ENCODE measurements around the gene HOXC12. TPM values are rescaled to one million over a fixed set of nuclear protein-coding genes. Genes with fewer than 3 reads are reported as not detected.

The HOXC12 gene
- total RNA-seq, 6 experiments from 2014 or later, result not detected

DNA sequence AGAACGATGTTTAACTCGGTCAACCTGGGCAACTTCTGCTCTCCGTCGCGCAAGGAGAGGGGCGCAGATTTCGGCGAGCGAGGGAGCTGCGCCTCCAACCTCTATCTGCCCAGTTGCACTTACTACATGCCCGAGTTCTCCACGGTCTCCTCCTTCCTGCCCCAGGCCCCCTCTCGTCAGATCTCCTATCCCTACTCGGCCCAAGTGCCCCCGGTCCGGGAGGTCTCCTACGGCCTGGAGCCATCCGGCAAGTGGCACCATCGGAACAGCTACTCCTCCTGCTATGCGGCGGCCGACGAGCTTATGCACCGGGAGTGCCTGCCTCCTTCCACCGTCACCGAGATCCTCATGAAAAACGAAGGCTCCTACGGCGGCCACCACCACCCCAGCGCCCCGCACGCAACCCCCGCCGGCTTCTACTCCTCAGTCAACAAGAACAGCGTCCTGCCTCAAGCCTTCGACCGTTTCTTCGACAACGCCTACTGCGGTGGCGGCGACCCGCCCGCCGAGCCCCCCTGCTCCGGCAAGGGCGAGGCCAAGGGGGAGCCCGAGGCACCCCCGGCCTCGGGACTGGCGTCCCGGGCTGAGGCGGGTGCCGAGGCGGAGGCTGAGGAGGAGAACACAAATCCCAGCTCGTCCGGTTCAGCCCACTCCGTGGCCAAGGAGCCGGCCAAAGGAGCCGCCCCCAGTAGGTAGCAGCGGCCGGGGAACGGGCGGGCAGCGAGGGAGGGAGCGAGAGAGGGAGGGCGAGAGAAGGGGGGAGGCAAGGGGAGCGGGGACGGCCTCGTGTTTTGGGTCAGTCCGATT lies 18.7 kb downstream of the HOXC12 start:
- Histone ChIP-seq H3K27me3 (peaks cover 10 to 40% of the 10 kb centered on the region in 2 donors), H3K9me3 (no peaks in the 10 kb centered on the region), H3K36me3 (no peaks in the 10 kb centered on the region), H3K4me1 (peaks cover 0 to 5% (median 0%) of the 10 kb centered on the region in 4 donors), H3K4me3 (no peak overlapping the region), H3K27ac (no peak overlapping the region)
- intact Hi-C loops (cut with DNase I), result no loop called here
- DNase-seq (peak in 1 of 3 donors; percentile 51), ATAC-seq (no peak)
- TF ChIP-seq, protein P1, sequence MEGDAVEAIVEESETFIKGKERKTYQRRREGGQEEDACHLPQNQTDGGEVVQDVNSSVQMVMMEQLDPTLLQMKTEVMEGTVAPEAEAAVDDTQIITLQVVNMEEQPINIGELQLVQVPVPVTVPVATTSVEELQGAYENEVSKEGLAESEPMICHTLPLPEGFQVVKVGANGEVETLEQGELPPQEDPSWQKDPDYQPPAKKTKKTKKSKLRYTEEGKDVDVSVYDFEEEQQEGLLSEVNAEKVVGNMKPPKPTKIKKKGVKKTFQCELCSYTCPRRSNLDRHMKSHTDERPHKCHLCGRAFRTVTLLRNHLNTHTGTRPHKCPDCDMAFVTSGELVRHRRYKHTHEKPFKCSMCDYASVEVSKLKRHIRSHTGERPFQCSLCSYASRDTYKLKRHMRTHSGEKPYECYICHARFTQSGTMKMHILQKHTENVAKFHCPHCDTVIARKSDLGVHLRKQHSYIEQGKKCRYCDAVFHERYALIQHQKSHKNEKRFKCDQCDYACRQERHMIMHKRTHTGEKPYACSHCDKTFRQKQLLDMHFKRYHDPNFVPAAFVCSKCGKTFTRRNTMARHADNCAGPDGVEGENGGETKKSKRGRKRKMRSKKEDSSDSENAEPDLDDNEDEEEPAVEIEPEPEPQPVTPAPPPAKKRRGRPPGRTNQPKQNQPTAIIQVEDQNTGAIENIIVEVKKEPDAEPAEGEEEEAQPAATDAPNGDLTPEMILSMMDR (IDR thresholded peaks at IDR 0.05), result no peak
- no peak for TF ChIP-seq POLR2A (IDR thresholded peaks at IDR 0.05)
- WGBS (ENCODE audit: insufficient coverage, low coverage, low lambda C conversion rate, missing lambda C conversion rate), result 8% methylated on average over 24 of the region's 71 CpGs

DNA sequence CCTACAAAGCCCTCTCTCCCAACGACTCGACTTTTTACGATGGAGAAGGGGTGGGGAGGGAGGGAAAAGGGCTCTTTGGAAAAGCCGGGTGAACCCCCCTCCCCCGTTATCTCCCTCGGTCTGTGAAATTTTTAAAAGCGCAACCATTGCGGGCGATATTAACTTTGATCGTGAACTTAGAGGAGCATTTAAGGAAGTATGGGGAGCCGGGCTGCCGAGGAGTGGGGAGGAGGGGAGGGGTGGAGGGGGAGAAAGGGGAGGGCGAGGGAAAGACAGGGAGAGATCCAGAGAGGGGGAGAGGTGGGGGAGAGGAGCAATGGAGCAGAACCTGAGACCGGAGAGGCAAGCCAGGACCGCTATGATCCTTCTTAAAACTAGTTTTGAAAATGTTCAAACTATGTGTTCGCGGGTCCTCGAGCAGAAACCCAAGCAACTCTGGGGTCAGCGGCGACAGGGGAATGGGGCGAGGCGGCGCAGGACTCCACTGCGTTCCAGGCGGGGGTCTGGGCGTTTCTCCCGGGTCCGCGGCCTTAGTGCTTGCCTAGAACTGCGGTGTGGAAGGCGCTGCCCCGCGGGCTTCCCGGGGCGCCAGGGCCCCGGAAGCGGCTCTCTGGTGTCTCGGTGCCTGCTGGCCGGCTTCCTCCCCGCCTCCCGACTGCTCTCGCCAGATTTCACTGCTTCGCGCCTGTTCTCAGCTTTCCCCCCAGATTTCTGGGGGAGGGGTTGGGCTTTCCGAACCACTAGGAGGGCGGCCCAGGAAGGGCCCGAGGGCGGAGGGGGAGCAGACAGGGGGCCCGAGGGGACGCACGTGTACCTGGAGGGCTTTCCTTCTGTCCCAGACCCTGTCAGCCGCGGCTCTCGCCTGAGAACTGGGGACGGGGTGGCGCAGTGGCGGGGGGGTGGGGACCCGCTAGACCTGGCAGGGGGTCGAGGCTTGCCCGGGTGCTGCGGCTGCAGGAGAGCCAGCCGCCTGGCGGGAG lies 19.7 kb downstream of the HOXC12 start, which contains the start of gene HOTAIR:
HOTAIR (minus strand) TSS at position 871 of the 980 bp plus-strand sequence.
- intact Hi-C loops (cut with DNase I), result no loop called here
- peak in 1 of 3 donors; percentile 48 for DNase-seq
- ATAC-seq, result peak in 2 of 4 donors; percentile 24 to 51
- H3K4me3 ChIP-seq, result no peak within 1 kb of the TSS
- H3K4me1 ChIP-seq, result peaks cover 0 to 5% (median 0%) of the 10 kb centered on the region in 4 donors
- no peak for TF ChIP-seq POLR2A (IDR thresholded peaks at IDR 0.05)
- TF ChIP-seq, protein P1 (IDR thresholded peaks at IDR 0.05), result no peak
- WGBS (ENCODE audit: insufficient coverage, low coverage, low lambda C conversion rate, missing lambda C conversion rate), result 5% methylated on average over 26 of the region's 63 CpGs
- no peaks in the 10 kb centered on the region for H3K36me3 ChIP-seq
- no peaks in the 10 kb centered on the region for H3K9me3 ChIP-seq
- H3K27ac ChIP-seq, result no peak within 1 kb of the TSS
- peaks cover 4 to 38% of the 10 kb centered on the region in 2 donors for H3K27me3 ChIP-seq

DNA sequence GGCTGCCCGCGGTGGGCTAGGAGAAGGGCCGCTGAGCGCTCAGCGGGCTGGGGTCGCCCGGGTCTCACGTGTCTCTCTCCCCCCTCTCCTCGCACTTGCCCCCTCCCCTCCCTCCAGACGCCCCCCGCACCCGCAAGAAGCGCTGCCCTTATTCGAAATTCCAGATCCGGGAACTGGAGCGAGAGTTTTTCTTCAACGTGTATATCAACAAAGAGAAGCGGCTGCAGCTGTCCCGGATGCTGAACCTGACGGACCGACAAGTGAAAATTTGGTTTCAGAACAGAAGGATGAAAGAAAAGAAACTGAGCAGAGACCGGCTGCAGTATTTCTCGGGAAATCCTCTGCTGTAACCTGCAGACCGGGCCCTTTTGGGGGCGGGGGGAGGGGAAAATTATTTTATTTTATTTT lies 20.4 kb downstream of the HOXC12 start:
- H3K36me3 ChIP-seq, result no peaks in the 10 kb centered on the region
- no peaks in the 10 kb centered on the region for H3K9me3 ChIP-seq
- ATAC-seq (no peak), DNase-seq (no peak)
- no peak overlapping the region for H3K4me3 ChIP-seq
- H3K27me3 ChIP-seq, result peaks cover 4 to 34% of the 10 kb centered on the region in 2 donors
- no peak for TF ChIP-seq POLR2A (IDR thresholded peaks at IDR 0.05)
- TF ChIP-seq, protein P1 (IDR thresholded peaks at IDR 0.05), result no peak
- no peak overlapping the region for H3K27ac ChIP-seq
- peaks cover 0 to 5% (median 0%) of the 10 kb centered on the region in 4 donors for H3K4me1 ChIP-seq
- intact Hi-C loops (cut with DNase I), result no loop called here
- 1% methylated on average over 16 of the region's 25 CpGs for WGBS (ENCODE audit: insufficient coverage, low coverage, low lambda C conversion rate, missing lambda C conversion rate)

DNA sequence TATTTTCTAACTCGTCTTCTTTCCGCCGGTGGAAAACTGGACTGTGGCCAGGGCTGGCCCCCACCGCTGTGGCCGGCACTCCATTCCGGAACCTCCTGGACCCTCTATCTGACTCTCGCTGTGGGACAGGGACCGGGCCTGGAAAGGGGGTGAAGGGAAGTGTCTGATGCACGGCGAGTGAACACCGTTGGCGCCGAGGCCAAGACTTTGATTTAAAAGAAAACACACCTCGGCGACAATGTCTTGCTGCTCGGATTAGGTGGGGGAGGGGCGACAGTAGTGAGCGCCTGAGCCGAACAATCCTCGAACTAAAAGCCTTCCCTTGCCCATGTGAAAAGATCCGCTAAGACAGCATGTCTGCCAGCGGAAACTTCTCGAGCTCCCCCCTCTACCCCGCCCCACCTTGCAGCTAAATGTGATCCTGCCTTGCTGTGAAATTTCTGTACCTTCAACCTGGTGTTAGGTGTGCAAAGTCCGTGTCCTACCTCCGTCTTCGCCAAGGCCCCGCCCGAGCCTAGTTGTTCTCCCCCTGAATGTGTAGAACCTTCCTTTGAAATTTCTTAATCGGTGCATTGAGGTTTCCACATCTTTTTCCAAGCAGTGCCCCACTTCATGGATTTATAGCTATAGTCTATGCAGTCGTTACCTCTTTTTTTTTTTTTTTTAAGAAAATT lies 20.9 kb downstream of the HOXC12 start:
- intact Hi-C loops (cut with DNase I), result no loop called here
- peaks cover 0 to 5% (median 0%) of the 10 kb centered on the region in 4 donors for H3K4me1 ChIP-seq
- H3K27ac ChIP-seq, result no peak overlapping the region
- TF ChIP-seq, protein P1 (IDR thresholded peaks at IDR 0.05), result no peak
- no peak for TF ChIP-seq POLR2A (IDR thresholded peaks at IDR 0.05)
- H3K9me3 ChIP-seq, result no peaks in the 10 kb centered on the region
- peak in 1 of 3 donors; percentile 20 for DNase-seq
- H3K4me3 ChIP-seq, result no peak overlapping the region
- 7% methylated on average over 29 of the region's 31 CpGs for WGBS (ENCODE audit: insufficient coverage, low coverage, low lambda C conversion rate, missing lambda C conversion rate)
- H3K27me3 ChIP-seq, result peaks cover 4 to 34% of the 10 kb centered on the region in 2 donors
- no peaks in the 10 kb centered on the region for H3K36me3 ChIP-seq
- ATAC-seq, result no peak

Data from right lobe of liver (tissue), 6 donors.